Aorta (tissue), 5 donors: ENCODE data around the gene GMIP. TPM values are rescaled to one million over a fixed set of nuclear protein-coding genes. Genes with fewer than 3 reads are reported as not detected.
A peak's percentile ranks its signal among the peaks of the same experiment; 100 is the strongest.

Experiments used
- ATAC-seq: fragments of 200-7000 bp; cut with Tn5 transposase; one replicate; pipeline ENCODE4 v1.9.1; 2022; ENCODE audit warnings: moderate library complexity; ENCODE audit not compliant: low FRiP score
- DNase-seq, 2 donors: peaks; one replicate each; pipeline ENCODE4 v3.0.0-alpha.2; 2020
- H3K27ac ChIP-seq, 2 donors: one replicate each; pipeline ENCODE4 v1.5.1; 2013; ENCODE audit warnings: low read length in 2 of 2, mild to moderate bottlenecking in 2 of 2, moderate library complexity in 2 of 2, control low read depth in 1 of 2, inconsistent platforms in 1 of 2, low read depth in 1 of 2
- H3K27me3 ChIP-seq, 2 donors: one replicate each; pipeline ENCODE4 v1.6.1; 2013; ENCODE audit warnings: control low read depth in 1 of 2, low read length in 1 of 2, mild to moderate bottlenecking in 1 of 2, moderate library complexity in 1 of 2; ENCODE audit not compliant: insufficient read depth in 2 of 2, control insufficient read depth in 1 of 2
- H3K36me3 ChIP-seq, 2 donors: one replicate each; pipeline ENCODE4 v1.6.1; 2013; ENCODE audit warnings: control low read depth in 1 of 2, low read length in 1 of 2, mild to moderate bottlenecking in 1 of 2; ENCODE audit not compliant: insufficient read depth in 2 of 2, control insufficient read depth in 1 of 2
- H3K4me1 ChIP-seq, 2 donors: one replicate each; pipeline ENCODE4 v1.6.1; 2013; ENCODE audit warnings: low read length in 2 of 2, control low read depth in 1 of 2, mild to moderate bottlenecking in 1 of 2, moderate library complexity in 1 of 2; ENCODE audit not compliant: insufficient read depth in 2 of 2, control insufficient read depth in 1 of 2
- H3K4me3 ChIP-seq, 2 donors: one replicate each; pipeline ENCODE4 v1.5.1; 2013; ENCODE audit warnings: low read length in 2 of 2, control low read depth in 1 of 2, mild to moderate bottlenecking in 1 of 2
- H3K9me3 ChIP-seq: one replicate; pipeline ENCODE4 v1.6.1; 2013; ENCODE audit warnings: mild to moderate bottlenecking, low read length; ENCODE audit not compliant: control insufficient read depth
- WGBS, 2 donors: extraction: QIAGEN DNeasy Blood & Tissue Kit; methylation state at CpG; one replicate each; pipeline ENCODE4 v1.1.7; 2013; 5-methylcytosine and 5-hydroxymethylcytosine counted together
- intact Hi-C, 2 donors: fragments of 100-400 bp; cut with DNase I; formaldehyde crosslinking; loops; one replicate each; pipeline versions ENCODE4 v1.14.2 to v1.15.0; 2022
- polyA plus RNA-seq, 2 donors: library from polyadenylated mRNA; stranded (reverse); fragments of 200-250 nt; gene quantifications; one replicate each; pipeline ENCODE4 v1.2.3, GENCODE V29; 2013
- total RNA-seq, 2 donors: library from RNA; stranded (reverse); fragmentation: NEBNext Ultra II Directional; extraction: Animal tissue kit (Norgen Biotek cat#: 25700); gene quantifications; one replicate each; pipeline ENCODE4 v1.2.1, GENCODE V29; 2021
- donor health status: healthy with polysubstance abuse.
- donor health status: Bipolar disorder and iron deficiency.
- donor health status: DM: no; HTN: no; CAD: no.
- donor health status: DM: no; HTN: no; CAD: no.
- donor health status: DM: yes; HTN: yes; CAD: no.

The GMIP gene
- total and polyA plus RNA-seq, 4 donors: 3.4 to 25.6 (median 10.4) TPM

- Histone ChIP-seq H3K9me3 (no peaks in the 10 kb centered on the region), H3K4me1 (no peaks in the 10 kb centered on the region), H3K27me3 (no peaks in the 10 kb centered on the region), H3K36me3 (peaks cover 0 to under 1% of the 10 kb centered on the region in 2 donors), H3K4me3 (no peak overlapping the region), H3K27ac (no peak overlapping the region)
- WGBS, 2 donors: 14 to 15% methylated on average over 5 of the region's 5 CpGs
- ATAC-seq (no peak), DNase-seq (no peak)
- intact Hi-C loops: loop anchor here (1.0 to 5.0 kb wide), 2 partner anchors 112 kb away; no protein-coding TSS in a partner anchor
Observed at GRCh38 chr19:19644054-19644388, 564 bp upstream of the GMIP start.

- ATAC-seq (no peak), DNase-seq (no peak)
- Histone ChIP-seq H3K27ac (no peak overlapping the region), H3K4me3 (peak overlapping the region; percentile 29 to 60), H3K36me3 (no peaks in the 10 kb centered on the region), H3K9me3 (no peaks in the 10 kb centered on the region), H3K27me3 (no peaks in the 10 kb centered on the region), H3K4me1 (no peaks in the 10 kb centered on the region)
- whole genome bisulfite sequencing, 2 donors: 20 to 29% methylated on average over 15 to 16 of the region's 16 CpGs
- intact Hi-C loops: loop anchor here (1.0 to 5.0 kb wide), 2 partner anchors 21 to 110 kb away; partner anchors contain the start of gene ATP13A1 (in 1 of the 2)
Observed at GRCh38 chr19:19642506-19643157, 825 bp downstream of the GMIP start.

- 75 to 79% methylated on average over 52 to 53 of the region's 53 CpGs for WGBS, 2 donors
- Histone ChIP-seq H3K4me1 (no peaks in the 10 kb centered on the region), H3K27ac (no peak overlapping the region), H3K27me3 (no peaks in the 10 kb centered on the region), H3K36me3 (no peaks in the 10 kb centered on the region), H3K4me3 (no peak overlapping the region), H3K9me3 (no peaks in the 10 kb centered on the region)
- intact Hi-C loops: no loop called here
- ATAC-seq (no peak), DNase-seq (no peak)
Observed at GRCh38 chr19:19637523-19638251, 5.8 kb downstream of the GMIP start.

- 85% methylated on average over 26 to 27 of the region's 27 CpGs for WGBS, 2 donors
- DNase-seq (no peak), ATAC-seq (no peak)
- Histone ChIP-seq H3K9me3 (no peaks in the 10 kb centered on the region), H3K4me1 (no peaks in the 10 kb centered on the region), H3K27ac (no peak overlapping the region), H3K27me3 (no peaks in the 10 kb centered on the region), H3K4me3 (no peak overlapping the region), H3K36me3 (no peaks in the 10 kb centered on the region)
- intact Hi-C loops: no loop called here
Observed at GRCh38 chr19:19637186-19637522, 6.3 kb downstream of the GMIP start.

GRCh38 chr19:19636573-19637185, 6.8 kb downstream of the GMIP start:
- Histone ChIP-seq H3K4me3 (no peak overlapping the region), H3K4me1 (no peaks in the 10 kb centered on the region), H3K9me3 (no peaks in the 10 kb centered on the region), H3K27me3 (no peaks in the 10 kb centered on the region), H3K36me3 (no peaks in the 10 kb centered on the region), H3K27ac (no peak overlapping the region)
- intact Hi-C loops: no loop called here
- no peak for ATAC-seq
- DNase-seq: no peak
- 94 to 96% methylated on average over 9 of the region's 9 CpGs for WGBS, 2 donors

GRCh38 chr19:19635313-19635702, 8.1 kb downstream of the GMIP start:
- no peak overlapping the region for H3K4me3 ChIP-seq
- ATAC-seq (no peak), DNase-seq (no peak)
- no peaks in the 10 kb centered on the region for H3K36me3 ChIP-seq
- intact Hi-C loops: no loop called here
- WGBS, 2 donors: 98% methylated on average over 14 of the region's 14 CpGs
- H3K27ac ChIP-seq: no peak overlapping the region
- no peaks in the 10 kb centered on the region for H3K4me1 ChIP-seq
- no peaks in the 10 kb centered on the region for H3K9me3 ChIP-seq
- H3K27me3 ChIP-seq: no peaks in the 10 kb centered on the region

GRCh38 chr19:19634516-19635312, 8.7 kb downstream of the GMIP start:
- intact Hi-C loops: no loop called here
- H3K27me3 ChIP-seq: no peaks in the 10 kb centered on the region
- no peak for DNase-seq
- H3K9me3 ChIP-seq: no peaks in the 10 kb centered on the region
- no peak overlapping the region for H3K27ac ChIP-seq
- H3K36me3 ChIP-seq: no peaks in the 10 kb centered on the region
- H3K4me3 ChIP-seq: no peak overlapping the region
- no peaks in the 10 kb centered on the region for H3K4me1 ChIP-seq
- no peak for ATAC-seq
- 96% methylated on average over 36 of the region's 36 CpGs for WGBS, 2 donors

GRCh38 chr19:19633711-19634515, 9.5 kb downstream of the GMIP start:
- no peak for DNase-seq
- 93 to 94% methylated on average over 21 to 22 of the region's 22 CpGs for WGBS, 2 donors
- intact Hi-C loops: no loop called here
- H3K27ac ChIP-seq: no peak overlapping the region
- no peaks in the 10 kb centered on the region for H3K27me3 ChIP-seq
- H3K36me3 ChIP-seq: no peaks in the 10 kb centered on the region
- H3K9me3 ChIP-seq: no peaks in the 10 kb centered on the region
- H3K4me3 ChIP-seq: no peak overlapping the region
- ATAC-seq: no peak
- H3K4me1 ChIP-seq: no peaks in the 10 kb centered on the region
